GM19438 (cell line): Measurements from ENCODE around the gene PER2.
A peak's percentile ranks its signal among the peaks of the same experiment; 100 is the strongest.

Experiments
- ATAC-seq: cut with Tn5 transposase; IDR thresholded peaks from one replicate; pipeline ENCODE4 v1.9.1; 2021; ENCODE audit warnings: low read depth; ENCODE audit not compliant: unreplicated experiment

Gene PER2

DNA sequence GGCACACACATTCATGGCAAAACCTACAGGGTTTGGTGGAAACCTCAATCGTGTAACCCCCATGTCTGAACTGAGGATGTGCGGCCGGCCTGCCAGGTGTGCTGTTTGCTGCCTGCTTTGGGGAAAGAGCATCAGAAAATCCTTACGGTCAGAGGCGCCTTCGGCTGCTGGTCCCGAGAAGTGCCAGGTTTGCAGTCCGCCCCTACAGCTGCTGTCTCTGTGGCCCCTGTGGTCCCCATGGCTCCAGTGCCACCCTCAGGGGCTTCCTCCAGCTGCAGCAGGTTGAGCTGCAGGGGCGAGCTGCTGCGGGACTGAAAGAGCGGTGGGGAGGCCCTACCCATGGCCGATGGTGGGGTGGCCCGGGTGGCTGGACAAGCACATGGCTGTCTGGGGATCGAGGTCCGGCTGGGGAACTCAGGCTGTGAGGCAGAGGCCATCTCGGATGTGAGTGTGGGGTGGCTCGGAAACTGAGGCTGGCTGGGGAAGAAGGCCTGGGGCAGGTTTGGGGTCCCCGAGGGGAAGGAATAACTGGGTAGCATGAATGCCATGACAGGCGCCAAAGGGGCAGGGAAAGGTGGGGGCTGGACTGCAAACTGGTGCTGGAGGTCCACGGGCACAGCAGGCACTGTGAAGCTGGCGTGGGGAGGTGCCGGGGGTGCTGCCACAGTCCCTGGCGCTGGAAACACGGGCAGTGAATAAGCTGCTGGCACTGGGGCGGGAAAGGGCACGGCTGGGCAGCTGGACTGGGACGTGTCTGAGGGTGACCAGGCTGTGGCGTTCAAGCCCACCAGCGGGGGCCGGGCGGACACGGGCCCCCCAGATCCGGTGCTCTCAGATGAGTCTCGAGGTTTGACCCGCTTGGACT, 35.4 kb downstream of the PER2 start:
- ATAC-seq = no peak

DNA sequence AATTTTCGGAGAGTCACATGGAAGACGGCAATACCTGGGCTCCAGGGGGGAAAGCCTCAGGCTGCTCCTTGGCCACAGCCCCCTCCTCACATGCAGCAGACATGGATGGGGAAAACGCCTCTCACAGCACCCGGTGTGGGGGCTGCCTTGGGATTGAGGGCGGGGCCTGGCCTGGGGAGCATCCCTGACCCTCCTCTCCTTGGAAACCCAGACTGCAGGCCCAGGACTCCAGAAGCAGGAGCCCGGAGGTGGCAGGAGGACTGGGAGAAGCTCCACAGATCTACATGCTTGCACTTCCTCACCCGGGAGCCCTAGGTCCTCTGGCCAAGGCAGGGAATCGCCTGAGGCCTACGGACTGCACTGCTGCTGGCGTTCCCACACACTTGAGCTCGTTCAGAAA, 36.4 kb downstream of the PER2 start:
- ATAC-seq = no peak

DNA sequence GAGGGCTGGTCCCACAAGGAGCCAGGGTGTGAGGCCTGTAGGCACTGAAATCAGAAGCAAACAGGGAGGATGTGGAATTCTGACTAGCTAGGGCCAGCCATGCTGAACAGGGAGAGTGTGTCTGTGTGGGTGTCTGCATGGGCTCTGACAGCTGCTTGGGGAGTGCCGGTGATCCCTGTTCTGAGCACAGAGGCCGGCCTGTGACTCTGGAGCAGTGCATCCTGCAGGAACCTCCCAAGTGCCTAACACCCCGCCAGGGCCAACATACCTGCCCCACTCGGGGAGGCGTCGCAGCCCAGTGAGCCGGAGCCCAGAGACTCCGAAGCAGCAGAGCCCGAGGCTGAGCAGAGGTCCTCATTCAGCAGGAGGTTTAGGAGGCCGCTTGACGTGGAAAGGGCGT, 37.1 kb downstream of the PER2 start:
- ATAC-seq = no peak

DNA sequence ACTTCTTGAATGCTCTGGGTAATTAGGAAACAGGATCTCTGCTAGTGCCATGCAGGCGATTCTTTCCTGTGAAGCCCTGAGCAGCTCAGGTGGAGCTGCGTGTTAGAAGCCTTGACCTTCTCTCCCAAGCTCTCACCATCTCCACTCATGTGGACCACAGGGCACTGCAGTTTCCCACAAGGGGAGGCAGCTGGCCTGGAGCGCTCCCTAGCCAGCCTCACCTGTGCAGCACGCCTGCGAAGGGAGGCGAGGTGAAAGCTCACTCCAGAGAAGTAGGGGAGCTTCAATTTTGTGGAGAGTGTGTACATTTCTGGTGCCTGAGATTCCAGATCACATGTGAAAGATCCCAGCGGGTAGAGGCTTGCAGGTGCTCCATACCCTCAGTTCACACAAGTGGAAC, 37.5 kb downstream of the PER2 start:
- no peak for ATAC-seq

DNA sequence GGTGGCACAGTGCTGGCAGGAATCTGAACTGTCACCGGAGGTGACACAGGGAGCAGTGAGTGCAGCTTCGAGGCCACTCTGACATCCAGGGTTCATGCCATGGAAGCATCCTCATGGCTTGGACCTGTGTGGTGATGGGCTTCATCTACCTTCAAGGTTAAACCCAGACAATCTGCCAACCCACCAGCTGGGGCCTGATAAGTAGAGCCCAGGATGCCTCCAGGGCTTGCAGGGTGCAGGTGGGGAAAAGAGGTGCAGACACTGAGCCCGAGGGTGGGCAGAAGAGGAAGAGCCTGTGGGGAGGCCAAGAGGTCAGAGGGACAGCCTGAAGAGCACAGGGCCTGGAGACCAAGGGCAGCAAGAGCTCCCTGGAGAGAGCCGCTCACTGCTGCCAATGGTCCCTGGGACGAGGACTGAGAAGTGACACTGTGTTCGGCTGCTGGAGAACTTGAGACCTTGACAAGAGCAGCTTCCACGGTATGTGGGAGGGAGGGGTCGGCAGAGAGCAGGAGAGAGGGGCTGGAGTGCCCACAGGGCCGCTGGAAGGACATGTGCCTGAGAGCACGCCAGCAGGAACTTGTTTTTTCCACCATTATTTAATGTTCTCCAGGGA, 40.5 kb downstream of the PER2 start:
- no peak for ATAC-seq

DNA sequence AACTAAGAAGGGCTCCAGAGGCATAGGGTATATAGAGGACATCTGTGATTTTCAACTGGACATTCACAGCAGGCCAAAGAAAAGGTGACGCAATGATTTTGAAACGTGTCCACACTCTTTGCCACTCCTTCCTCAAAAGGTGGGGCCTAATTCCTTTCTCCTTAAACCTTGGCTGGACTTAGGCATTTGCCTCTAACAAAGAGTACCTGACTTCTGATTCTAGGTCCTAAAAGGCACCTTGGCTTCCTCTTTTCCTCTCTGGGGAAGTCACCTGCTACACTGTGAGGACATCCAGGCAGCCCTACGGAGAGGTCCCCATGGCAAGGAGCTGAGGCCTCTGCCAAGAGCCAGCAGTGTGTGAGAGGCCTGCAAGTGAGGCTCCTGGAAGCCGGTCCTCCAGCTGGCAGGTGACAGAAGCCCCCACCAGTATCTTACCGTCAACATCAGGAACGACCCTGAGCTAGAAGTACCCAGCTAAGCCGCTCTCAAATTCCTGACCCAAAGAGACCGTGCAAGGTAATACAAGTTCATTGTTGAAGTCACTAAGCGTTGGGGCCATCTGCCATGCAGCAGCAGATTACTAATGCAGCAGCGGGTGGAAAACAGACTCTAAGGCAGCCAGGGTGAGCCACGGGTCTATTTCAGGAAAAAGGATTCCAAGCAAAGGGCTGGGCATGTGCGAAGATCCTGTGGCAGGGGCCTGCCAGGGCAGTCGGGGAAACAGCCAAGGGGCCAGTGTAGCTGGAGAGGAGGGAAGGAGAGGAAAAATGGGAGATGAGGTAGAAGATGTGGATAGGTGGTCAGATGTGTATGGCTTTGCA, 41.2 kb downstream of the PER2 start:
- ATAC-seq = no peak

DNA sequence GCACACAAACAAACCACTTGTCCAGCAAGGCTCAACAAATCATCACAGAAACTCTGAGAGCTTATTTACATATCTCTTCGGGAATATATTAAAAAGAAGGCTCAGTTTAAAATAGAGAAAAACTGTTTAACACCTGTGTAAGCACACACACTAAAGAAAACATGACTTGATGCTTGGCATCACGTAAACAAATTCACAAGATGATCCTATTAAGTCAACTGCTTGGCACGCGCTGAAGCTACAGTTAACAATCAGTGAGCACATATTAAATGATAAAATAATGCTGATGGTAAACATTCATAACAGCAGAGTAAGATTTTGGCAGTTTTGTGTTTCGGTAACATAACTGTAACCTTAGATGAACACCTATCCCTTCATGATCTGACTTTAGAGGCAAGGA, 44.3 kb downstream of the PER2 start:
- ATAC-seq = no peak

DNA sequence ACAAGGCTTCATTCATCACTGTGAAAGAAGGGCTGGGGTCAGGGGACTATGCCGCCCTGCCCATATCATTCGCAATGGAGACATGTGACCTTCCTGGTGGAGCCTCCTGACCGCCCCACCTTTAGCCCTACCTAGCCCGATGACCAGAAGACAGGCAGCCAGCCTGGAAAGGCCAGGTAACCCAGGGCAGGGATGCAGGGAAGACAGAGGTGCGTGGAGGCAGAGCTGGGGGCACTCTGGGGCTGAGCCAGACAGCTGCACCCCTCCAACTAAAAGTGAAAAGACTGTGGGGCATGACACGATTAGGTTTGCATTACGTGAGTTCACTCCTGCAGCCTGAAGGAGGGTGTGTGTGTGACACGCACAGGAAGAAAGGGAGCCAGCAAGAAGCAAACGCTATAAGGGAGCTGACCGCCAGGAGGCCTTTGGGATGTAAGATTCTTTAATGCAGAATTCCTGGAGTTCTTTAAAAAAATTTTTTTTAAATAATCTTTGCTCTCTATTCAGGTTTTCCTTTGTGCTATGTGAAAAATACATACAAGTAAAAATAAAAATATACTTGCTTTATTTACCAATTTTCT, 44.8 kb downstream of the PER2 start:
- no peak for ATAC-seq

DNA sequence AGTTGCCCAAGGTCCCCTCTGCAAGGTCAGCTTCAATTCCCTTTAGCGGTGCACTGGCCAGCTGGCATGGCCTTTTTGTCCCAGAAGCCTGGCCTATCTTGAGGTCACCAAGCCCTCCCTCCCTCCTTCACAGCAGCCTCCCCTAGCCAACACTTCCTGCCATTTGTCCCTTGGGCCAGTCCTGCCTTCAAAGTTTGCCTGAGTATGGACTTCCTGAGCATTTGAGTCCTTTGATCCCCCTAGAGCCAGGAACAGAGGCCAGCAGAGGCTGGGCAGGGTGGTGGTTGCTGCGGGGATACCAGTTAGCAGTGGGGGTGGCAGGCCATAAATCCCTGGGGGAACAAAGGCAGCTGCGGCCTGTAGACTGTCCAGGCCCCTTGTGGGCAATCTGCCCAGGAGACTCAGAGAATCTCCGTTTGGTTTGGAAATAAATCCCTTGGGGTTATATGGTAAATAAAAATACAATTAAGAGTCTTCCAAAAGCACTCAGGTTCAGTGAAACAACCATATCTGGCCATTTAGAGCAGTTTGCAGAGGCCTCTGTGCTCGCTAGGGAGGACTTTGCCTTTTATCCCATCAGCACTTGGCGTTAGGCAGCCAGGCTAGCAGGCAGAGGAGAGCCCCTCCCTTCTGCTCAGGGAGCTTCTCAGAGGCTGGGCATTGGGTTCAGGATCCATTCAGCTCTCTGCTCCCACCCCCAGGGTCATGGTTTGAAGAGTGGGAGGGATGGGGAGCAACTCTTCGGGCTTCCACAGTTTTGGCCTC, 45.5 kb downstream of the PER2 start:
- ATAC-seq = no peak

DNA sequence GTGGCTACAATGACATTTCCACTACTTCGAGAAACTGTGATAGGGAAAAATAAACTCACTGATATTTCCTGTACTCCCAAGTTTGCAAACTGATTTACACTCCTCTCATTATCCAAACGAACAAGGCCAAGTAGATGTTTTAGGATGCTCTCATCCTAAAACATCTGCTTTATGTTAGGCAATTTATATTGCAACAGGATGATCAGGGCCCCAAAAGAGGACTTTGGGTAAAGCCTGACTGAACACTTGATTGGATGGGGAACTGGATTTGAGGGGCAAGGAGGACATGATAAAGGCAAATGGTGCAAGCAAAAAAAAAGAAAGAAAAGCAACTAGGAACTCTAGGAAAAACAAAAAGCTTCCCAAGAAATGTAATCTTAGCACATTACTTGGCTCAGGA, 46.4 kb downstream of the PER2 start:
- ATAC-seq = no peak

DNA sequence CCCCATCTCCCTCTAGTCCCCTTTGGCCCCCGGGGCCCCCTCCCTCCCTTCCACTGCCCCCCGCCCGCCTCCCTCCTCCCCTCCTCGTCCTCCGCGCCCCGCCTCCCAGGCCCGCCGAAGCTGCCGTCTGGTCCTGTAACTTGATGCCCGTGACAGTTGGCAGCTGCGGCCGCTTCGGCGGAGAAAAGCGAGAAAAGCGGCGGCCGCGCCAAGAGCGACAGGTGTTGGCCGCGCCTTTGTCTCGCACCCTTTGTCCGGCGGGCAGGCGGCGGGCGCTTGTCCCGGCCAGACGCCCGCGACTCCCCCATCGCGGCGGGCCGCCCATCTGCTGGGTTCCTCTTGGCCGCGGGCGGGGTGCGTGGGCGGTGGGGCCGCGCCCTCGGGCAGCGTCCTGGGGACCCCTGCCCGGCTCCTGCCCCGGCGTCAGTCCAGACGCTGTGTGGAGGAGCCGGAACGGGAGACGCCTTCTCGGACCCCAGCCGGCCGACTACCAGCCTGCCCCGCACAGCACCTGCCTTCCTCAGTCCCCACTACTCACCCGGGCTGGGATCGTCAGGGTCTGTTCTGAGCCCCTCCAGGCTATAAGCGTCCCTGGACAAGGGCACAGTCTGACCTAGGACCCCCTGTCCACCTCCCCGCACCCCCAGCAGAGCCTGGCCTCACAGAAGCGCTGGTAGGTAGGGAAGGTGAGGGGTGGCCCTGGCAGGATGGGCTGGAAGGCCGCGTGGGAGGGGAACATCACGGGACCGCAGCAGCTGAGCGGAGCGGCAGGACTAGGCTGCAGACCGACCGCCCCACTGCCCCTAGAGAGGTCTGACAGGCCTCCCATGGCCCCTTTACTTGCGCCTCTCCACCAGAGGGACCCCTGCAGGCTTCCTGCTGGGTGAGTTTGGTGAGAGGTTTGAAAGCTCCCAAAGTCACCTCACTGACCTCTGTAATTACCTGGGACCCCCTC, 47.4 kb downstream of the PER2 start:
- ATAC-seq = no peak

DNA sequence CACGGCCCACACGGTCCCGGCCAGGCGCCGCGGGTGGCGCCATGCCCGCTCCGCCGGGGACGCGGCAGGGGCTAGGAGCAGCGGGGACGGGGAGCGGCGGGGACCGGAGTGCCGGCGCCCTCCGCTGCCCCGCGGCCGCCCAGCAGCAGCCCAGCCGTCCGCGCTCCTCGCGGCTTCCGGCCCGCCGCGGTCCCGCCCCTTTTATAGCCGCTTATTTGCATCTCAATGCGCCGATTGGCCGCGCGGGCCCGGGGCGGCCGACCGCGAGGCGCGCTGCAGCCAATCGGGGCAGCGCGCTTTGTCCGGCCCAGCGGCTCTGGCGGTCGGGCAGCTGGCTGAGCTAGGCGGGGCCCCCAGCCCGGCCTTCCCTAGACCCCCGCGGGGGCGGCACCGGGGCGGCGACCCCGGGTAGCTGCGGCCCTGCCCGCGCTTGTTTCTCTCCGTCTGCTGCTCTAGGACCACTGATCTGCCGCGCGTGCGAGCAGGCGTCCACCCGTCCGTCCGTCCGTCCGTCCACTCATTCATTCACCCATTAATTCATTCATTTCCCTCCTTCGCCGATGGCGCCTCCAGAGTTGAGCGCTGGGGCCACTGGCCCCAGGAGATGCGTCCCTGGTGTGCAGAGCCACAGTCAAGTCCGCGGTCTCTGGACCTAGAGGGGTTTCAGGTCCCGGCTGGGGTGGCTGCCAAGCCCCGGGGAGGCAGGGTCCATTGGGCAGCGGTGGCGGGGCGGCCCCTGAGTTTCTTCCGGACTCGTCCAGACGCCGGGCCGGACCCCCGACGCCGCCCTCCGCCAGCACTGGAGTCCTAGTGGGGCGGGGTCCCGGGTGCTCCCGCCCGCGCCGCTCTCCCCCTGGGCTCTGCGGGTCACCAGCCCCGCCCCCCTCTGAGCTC, 48.3 kb downstream of the PER2 start, which contains the start of gene HES6:
Gene HES6 (minus strand): TSS at position 176 of the 894 bp plus-strand sequence. CDS start 133 bp downstream, at position 43.
- ATAC-seq = peak; percentile 82

DNA sequence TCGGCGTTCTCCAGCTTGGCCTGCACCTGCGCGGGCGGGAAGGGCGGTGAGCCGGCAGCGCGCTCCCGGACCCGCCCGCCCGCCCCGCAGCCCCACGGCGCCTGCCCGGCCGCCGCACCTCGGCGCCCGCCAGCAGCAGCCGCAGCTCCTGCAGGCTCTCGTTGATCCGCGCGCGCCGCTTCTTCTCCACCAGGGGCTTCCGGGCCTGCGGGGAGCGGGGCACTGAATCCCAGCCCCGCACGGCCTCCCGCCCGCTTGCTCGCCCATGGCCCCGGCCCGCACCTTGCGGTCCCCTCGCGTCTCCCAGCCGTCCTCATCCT, 48.9 kb downstream of the PER2 start:
- peak; percentile 21 for ATAC-seq

DNA sequence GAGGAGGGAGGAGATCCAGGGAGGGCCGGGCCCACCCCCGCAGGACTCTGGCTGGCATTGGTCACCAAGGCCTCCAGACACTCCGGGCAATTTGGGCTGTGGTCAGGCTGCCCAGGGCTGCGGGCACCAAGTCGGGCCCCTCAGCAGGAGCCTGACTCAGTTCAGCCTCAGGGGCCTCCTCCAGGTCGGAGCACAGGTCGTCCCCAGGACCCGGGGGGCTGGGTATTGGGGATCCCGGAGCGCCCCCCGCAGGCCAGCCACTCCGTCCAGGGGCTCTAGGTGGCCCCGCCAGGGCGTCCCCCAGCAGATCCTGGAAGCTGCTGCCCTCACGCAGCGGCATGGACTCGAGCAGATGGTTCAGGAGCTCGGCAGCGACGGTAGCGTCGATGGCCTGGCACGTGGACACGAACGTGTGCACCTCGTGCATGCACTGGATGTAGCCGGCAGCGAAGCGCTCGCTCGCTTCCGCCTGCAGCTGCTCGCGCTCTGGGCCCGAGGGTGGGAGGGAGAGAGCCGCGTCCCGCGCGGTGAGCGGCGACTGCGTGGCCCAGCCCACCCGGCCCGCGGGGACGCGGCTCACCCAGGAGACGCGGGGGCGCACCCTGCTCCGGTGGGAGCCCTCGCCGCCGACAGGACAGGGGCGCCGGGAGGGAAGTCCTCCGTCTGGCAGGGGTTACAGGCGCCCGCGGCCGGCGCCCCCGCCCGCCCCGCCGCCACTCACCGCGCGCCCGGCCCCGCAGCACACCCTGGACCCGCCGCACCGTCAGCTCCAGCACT, 49.5 kb downstream of the PER2 start:
- ATAC-seq = peak; percentile 2

DNA sequence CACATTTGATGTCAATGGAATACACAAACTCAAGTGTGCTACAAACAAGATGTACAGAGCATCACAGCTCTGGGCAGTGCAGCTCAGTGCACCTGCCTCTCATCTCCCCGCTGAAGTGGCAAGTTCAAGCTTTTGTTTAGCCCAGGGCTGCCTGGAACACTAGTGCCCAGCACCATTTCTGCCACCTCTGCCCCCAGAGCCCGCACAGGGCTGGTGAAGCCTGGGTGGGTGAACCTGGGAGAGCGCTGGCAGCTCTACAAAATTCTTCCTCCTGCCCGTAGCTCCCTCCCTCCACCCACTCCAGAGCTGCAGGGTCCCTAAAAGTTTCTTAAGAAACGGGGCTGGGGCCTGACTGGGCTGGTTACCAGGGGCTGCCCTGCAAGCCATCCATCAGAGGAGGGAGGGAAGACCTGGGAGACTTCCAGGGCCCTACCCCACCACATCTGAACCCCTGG, 50.1 kb downstream of the PER2 start:
- ATAC-seq = no peak

DNA sequence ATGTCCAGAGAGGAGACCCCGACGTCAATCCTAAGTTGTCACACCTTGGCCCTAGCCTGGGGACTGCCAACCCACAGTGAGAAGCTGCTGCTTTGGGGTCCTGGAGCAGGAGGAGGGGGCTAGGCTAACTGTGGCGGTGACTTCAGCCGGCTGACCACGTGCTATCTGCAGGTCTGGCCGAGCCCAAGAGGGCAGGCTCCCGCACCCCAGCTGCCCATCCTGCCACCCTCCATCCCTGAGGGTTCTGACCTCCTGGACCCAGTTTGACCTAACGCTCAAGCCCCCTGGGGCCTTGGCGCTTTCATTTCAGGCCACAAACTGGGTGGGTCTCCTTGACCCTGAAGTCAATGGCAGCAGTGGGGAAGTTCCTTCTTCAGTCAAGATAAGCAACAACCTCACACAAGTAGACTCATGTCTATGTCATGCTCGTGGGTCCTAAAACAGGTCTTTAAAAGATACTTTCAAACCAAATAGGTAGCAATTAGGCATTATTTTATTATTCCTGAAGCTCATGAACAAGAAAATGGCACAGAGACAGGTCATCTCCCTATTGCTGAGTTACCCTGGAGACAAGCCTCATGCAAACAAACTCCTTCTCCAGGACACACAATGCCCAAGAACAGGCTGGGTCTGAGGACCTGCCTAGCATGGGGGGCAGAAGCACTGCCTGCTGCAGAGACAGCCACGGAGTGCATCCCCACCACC, 50.8 kb downstream of the PER2 start:
- ATAC-seq = no peak

DNA sequence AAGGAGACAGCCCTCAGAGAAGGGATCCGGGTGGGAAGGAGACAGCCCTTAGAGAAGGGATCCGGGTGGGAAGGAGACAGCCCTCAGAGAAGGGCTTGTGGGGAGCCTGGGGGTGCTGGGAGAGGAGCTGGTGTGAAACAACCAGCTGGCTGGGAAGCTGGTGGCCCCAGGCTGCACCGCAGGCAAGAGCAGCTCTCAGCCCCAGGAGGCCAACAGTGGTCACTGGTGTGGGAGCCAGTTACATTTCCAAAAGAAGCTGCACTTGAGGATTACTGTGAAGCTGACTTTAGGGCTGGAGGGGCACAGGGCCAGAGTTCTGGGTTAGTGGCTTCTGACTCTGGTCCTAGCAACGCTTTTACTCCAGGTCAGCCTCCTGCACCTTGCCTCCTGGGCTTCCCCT, 51.8 kb downstream of the PER2 start:
- no peak for ATAC-seq
